Common myeloid progenitor, CD34-positive (primary cell): Measurements from ENCODE around the gene AGAP1.

Experiments
- CTCF ChIA-PET: fragments of 350-600 bp; sonication (Branson Sonifier 250); formaldehyde crosslinking; loops from one replicate; lab custom pipeline; 2021; ENCODE audit warnings: antibody characterized with exemption; lab: Charles Lee
- POLR2A ChIA-PET: fragments of 350-600 bp; sonication (Branson Sonifier 250); formaldehyde crosslinking; loops from one replicate; lab custom pipeline; 2021; ENCODE audit warnings: antibody characterized with exemption; lab: Charles Lee
- DNase-seq, 3 donors: peaks; one replicate each; pipeline versions ENCODE4 v3.0.0 to v3.0.0-alpha.2; 2013
- H3K27ac ChIP-seq, 2 experiments: 1 replicate in 1 of 2; 2 replicates in 1 of 2; pipeline ENCODE4 v1.7.0; 2013; ENCODE audit warnings: inconsistent platforms in 2 of 2, low read length in 2 of 2, mild to moderate bottlenecking in 2 of 2, low read depth in 1 of 2, moderate library complexity in 1 of 2; ENCODE audit not compliant: severe bottlenecking in 2 of 2, insufficient read depth in 1 of 2, poor library complexity in 1 of 2
- H3K27me3 ChIP-seq, 5 experiments: replicated peaks in 2 of 5; 1 replicate in 3 of 5; 2 replicates in 2 of 5; pipeline versions ENCODE4 v1.6.1 to v1.7.0; 2013; ENCODE audit warnings: low read length in 4 of 5, mild to moderate bottlenecking in 2 of 5, moderate library complexity in 2 of 5, inconsistent platforms in 1 of 5; ENCODE audit not compliant: insufficient read depth in 5 of 5, control insufficient read depth in 4 of 5
- H3K36me3 ChIP-seq, 4 experiments: 1 replicate in 2 of 4; 2 replicates in 2 of 4; pipeline versions ENCODE4 v1.6.1 to v1.7.0; 2013; ENCODE audit warnings: low read length in 3 of 4, control low read depth in 1 of 4, mild to moderate bottlenecking in 1 of 4; ENCODE audit not compliant: control insufficient read depth in 4 of 4, insufficient read depth in 4 of 4
- H3K4me1 ChIP-seq, 4 experiments: 1 replicate in 3 of 4; 2 replicates in 1 of 4; pipeline versions ENCODE4 v1.6.1 to v1.7.1; 2013; ENCODE audit warnings: low read length in 3 of 4, mild to moderate bottlenecking in 3 of 4, control low read depth in 1 of 4, inconsistent platforms in 1 of 4, moderate library complexity in 1 of 4; ENCODE audit not compliant: control insufficient read depth in 4 of 4, insufficient read depth in 4 of 4; ENCODE audit errors: control extremely low read depth in 1 of 4
- H3K4me3 ChIP-seq, 7 experiments: 1 replicate in 4 of 7; 2 replicates in 3 of 7; pipeline versions ENCODE4 v1.5.1 to v1.7.0; 2013; ENCODE audit warnings: mild to moderate bottlenecking in 7 of 7, low read length in 6 of 7, moderate library complexity in 6 of 7, inconsistent platforms in 2 of 7, low read depth in 2 of 7, control low read depth in 1 of 7; ENCODE audit not compliant: insufficient read depth in 4 of 7, control insufficient read depth in 1 of 7; ENCODE audit errors: extremely low read depth in 1 of 7
- H3K9me3 ChIP-seq, 5 experiments: 1 replicate in 4 of 5; 2 replicates in 1 of 5; pipeline versions ENCODE4 v1.6.1 to v1.7.1; 2013; ENCODE audit warnings: low read length in 4 of 5, mild to moderate bottlenecking in 2 of 5, inconsistent platforms in 1 of 5, low read depth in 1 of 5, moderate library complexity in 1 of 5; ENCODE audit not compliant: control insufficient read depth in 4 of 5, insufficient read depth in 2 of 5; ENCODE audit errors: control extremely low read depth in 1 of 5
- WGBS: methylation state at CpG from one replicate; pipeline ENCODE4 v1.1.5; 2013; ENCODE audit not compliant: insufficient coverage; 5-methylcytosine and 5-hydroxymethylcytosine counted together

AGAP1 gene

GRCh38 chr2:235607546-235608199 is 113.8 kb downstream of the AGAP1 start:
- H3K9me3 ChIP-seq: peaks cover 0 to 4% (median 0%) of the 10 kb centered on the region in 5 experiments
- 95% methylated on average over 17 of the region's 18 CpGs for WGBS
- no peak for DNase-seq
- CTCF ChIA-PET: no interaction called here
- no peaks in the 10 kb centered on the region for H3K36me3 ChIP-seq
- H3K4me1 ChIP-seq: no peaks in the 10 kb centered on the region
- POLR2A ChIA-PET: no interaction called here
- no peak overlapping the region for H3K27ac ChIP-seq
- peaks cover 0 to 31% (median 7%) of the 10 kb centered on the region in 5 experiments for H3K27me3 ChIP-seq
- no peak overlapping the region for H3K4me3 ChIP-seq

DNA sequence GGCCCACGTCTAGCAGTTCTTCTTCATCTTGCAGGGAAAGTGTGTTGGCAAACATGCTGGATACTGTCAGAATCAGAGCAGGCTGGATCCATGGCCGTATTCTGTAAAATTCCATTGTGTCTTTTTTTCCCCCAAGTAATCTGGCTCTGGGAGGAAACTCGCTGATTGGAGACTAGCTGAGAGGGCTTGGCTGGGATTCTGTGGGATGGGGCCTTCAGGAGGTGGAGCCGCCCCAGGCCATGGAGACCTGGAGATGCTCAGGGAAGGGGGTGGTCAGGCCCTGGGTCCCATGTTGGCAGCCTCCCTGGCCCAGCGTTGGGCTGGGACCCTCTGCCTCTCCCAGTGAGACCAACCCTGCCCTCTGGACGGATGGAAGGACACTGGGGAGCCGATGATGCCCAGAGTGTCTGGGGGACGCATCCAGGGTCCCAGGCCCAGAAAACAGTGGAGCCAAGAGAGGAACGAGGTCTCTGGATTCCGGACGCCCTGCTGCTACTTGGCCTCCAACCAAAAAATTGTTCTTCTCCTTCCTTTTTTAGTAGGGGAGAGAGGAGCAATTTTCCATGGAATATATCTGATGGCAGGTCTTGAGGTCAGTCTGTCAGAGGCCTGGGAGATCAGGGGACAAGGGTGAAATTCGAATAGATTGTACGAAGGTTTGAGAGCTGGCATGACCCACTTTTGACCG is 114.5 kb downstream of the AGAP1 start:
- no peak for DNase-seq
- no peaks in the 10 kb centered on the region for H3K4me1 ChIP-seq
- H3K4me3 ChIP-seq: no peak overlapping the region
- H3K9me3 ChIP-seq: peaks cover 0 to 1% (median 0%) of the 10 kb centered on the region in 5 experiments
- H3K36me3 ChIP-seq: no peaks in the 10 kb centered on the region
- CTCF ChIA-PET: no interaction called here
- no peak overlapping the region for H3K27ac ChIP-seq
- 92% methylated on average over 7 of the region's 14 CpGs for WGBS
- POLR2A ChIA-PET: no interaction called here
- H3K27me3 ChIP-seq: peaks cover 0 to 31% (median 7%) of the 10 kb centered on the region in 5 experiments

DNA sequence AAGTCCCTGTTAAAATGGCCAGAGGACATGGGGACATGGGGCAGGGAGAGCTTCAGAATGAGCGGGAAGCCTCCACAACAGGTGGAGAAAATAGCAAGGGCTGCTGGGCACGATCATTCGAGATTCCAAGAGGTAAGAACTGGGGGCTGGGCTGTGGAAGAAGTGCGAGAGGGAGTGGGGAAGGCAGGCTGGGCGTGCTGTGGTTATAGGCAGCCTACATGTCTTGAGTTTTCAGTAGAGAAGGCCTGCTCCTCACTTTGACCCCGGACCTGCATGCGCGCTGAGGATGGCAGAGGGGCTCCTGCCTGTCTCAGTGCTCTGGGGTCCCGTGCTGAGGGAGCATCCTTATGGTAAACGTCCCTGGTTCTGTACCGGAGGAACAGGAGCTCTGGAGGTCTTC is 115.5 kb downstream of the AGAP1 start:
- Histone ChIP-seq H3K27me3 (peaks cover 0 to 34% (median 7%) of the 10 kb centered on the region in 5 experiments), H3K4me1 (no peaks in the 10 kb centered on the region), H3K9me3 (no peaks in the 10 kb centered on the region), H3K27ac (no peak overlapping the region), H3K36me3 (no peaks in the 10 kb centered on the region), H3K4me3 (no peak overlapping the region)
- WGBS: 100% methylated on average over 8 of the region's 11 CpGs
- CTCF ChIA-PET: no interaction called here
- POLR2A ChIA-PET: no interaction called here
- DNase-seq: no peak

GRCh38 chr2:235609746-235610145 is 115.9 kb downstream of the AGAP1 start:
- H3K27me3 ChIP-seq: peaks cover 0 to 35% (median 7%) of the 10 kb centered on the region in 5 experiments

DNA sequence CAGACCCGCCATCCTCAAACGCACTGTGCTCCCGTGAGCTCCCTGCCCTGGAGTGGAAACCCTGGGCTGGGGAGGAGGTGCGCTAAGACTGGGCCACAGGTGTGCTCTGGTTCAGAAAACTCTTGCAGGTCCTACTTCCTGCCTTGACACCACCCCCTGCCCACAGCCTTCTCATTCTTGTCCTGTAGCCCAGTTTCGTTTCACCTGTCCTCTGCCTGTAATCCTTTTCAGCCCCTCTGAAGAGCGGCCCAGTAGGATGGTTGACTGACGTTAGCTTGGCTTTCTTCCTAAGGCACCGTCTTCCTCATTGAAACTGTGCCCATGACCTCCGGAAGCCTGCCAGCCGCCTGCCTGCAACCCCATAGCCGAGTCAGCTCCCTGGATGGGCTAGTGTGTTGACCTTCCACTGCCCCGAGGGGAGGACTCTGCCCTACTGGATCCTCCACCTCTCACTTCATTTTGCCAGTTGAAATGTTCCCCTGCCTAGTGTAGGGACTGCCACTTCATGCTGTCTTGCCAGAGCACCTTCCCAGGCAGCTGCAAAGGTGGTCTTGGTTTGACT is 116.9 kb downstream of the AGAP1 start:
- Histone ChIP-seq H3K4me1 (no peaks in the 10 kb centered on the region), H3K4me3 (no peak overlapping the region), H3K27ac (no peak overlapping the region), H3K9me3 (no peaks in the 10 kb centered on the region), H3K36me3 (no peaks in the 10 kb centered on the region), H3K27me3 (peaks cover 0 to 25% (median 7%) of the 10 kb centered on the region in 5 experiments)
- ChIA-PET CTCF (no interaction called here), POLR2A (no interaction called here)
- WGBS: 95% methylated on average over 12 of the region's 12 CpGs
- DNase-seq: no peak

More at GRCh38 chr2:235609746-235610145, 115.9 kb downstream of the AGAP1 start:
- POLR2A ChIA-PET: no interaction called here
- H3K4me1 ChIP-seq: no peaks in the 10 kb centered on the region
- DNase-seq: no peak
- H3K36me3 ChIP-seq: no peaks in the 10 kb centered on the region
- WGBS: 100% methylated on average over 5 of the region's 5 CpGs
- no peak overlapping the region for H3K4me3 ChIP-seq
- H3K9me3 ChIP-seq: no peaks in the 10 kb centered on the region
- no peak overlapping the region for H3K27ac ChIP-seq
- CTCF ChIA-PET: no interaction called here

DNA sequence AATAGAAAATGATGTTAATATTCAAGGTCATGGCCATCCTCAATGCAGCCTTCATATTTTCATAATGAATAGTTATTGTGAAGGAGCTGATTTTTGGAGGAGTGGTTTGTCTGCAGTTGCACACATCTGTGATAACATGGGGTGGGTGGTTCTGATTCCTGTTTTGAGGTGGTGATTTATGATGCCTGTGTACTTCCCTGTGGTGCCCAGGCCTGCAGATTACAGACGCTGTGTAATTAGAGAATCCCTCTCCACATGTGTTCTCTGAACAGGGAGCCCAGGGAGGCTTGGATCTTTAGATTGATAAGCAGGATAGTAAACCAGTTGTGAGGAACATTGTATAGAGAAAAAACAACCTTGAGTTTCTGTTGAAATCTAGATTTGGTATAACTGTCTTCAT is 117.5 kb downstream of the AGAP1 start:
- no peak overlapping the region for H3K27ac ChIP-seq
- H3K9me3 ChIP-seq: no peaks in the 10 kb centered on the region
- H3K27me3 ChIP-seq: peaks cover 0 to 19% (median 3%) of the 10 kb centered on the region in 5 experiments
- no CpG with 5 or more reads among the region's 1 CpG for WGBS
- H3K4me1 ChIP-seq: no peaks in the 10 kb centered on the region
- no peak for DNase-seq
- ChIA-PET CTCF (no interaction called here), POLR2A (no interaction called here)
- no peak overlapping the region for H3K4me3 ChIP-seq
- no peaks in the 10 kb centered on the region for H3K36me3 ChIP-seq

DNA sequence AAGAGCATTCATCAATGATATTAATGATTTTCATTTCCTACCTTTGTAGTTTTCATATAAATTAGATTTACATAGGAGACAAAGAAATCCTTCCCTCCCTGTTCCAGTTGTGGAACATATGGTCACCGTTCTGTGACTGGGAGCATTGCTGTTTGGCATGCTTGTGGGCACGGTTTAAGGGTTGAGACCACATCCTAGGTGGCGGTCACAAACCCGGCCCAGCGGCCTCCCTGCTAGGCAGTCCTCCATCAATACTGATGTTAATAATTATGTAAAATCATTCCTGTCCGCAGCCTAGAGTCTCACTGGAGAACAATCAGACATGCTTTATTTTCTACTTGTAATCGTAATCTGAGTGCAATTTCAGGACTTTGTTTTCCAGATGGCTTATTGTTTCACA is 117.9 kb downstream of the AGAP1 start:
- DNase-seq: no peak

More for the DNA sequence above, 117.9 kb downstream of the AGAP1 start:
- no peak overlapping the region for H3K27ac ChIP-seq
- no peaks in the 10 kb centered on the region for H3K9me3 ChIP-seq
- no peak overlapping the region for H3K4me3 ChIP-seq
- WGBS: 100% methylated on average over 2 of the region's 7 CpGs
- POLR2A ChIA-PET: no interaction called here
- peaks cover 0 to 17% (median 2%) of the 10 kb centered on the region in 5 experiments for H3K27me3 ChIP-seq
- CTCF ChIA-PET: no interaction called here
- no peaks in the 10 kb centered on the region for H3K36me3 ChIP-seq
- no peaks in the 10 kb centered on the region for H3K4me1 ChIP-seq
